ENCODE results near the gene XKR8. TPM values are rescaled to one million over a fixed set of nuclear protein-coding genes. Genes with fewer than 3 reads are reported as not detected.

XKR8 gene
- total RNA-seq, 1 experiment from 2014 or later = 17.2 TPM

GRCh38 chr1:27979859-27980201 lies 20.1 kb downstream of the XKR8 start:
- Mint-ChIP-seq H3K27ac (no peak overlapping the region), H3K4me1 (no peaks in the 10 kb centered on the region), H3K9me3 (no peaks in the 10 kb centered on the region), H3K4me3 (no peak overlapping the region), H3K27me3 (ENCODE audit: low read depth) (no peaks in the 10 kb centered on the region), H3K36me3 (ENCODE audit: insufficient read depth in 1 of 3, low read depth in 3 of 3) (peaks cover 0 to 10% (median 8%) of the 10 kb centered on the region in 3 experiments; a peak in 4 of 7 replicates)
- H3K23ac ChIP-seq (ENCODE audit: insufficient read length, low read depth, low read length) = no peak overlapping the region
- H3K9me3 ChIP-seq (ENCODE audit: control insufficient read depth, low read depth, low read length) = no peaks in the 10 kb centered on the region
- no peak overlapping the region for H2BK20ac ChIP-seq (ENCODE audit: low read depth, low read length, poor library complexity, severe bottlenecking)
- H4K91ac ChIP-seq (ENCODE audit: insufficient read length, low read depth, low read length) = no peak overlapping the region
- H2BK120ac ChIP-seq (ENCODE audit: low read depth, low read length, poor library complexity, severe bottlenecking) = no peak overlapping the region
- no peak overlapping the region for H3T11ph ChIP-seq (ENCODE audit: low read length)
- no peak overlapping the region for H2BK15ac ChIP-seq (ENCODE audit: low read depth, low read length)
- H3K9ac ChIP-seq (ENCODE audit: extremely low read depth, insufficient read length, low read length) = no peak overlapping the region
- H3K27ac ChIP-seq (ENCODE audit: insufficient read length, low read depth, low read length) = no peak overlapping the region
- H2AFZ ChIP-seq (ENCODE audit: low read length) = no peak overlapping the region
- no peak overlapping the region for H3K56ac ChIP-seq (ENCODE audit: insufficient read length, low read depth, low read length)
- WGBS (ENCODE audit: extremely low coverage, insufficient read length, low lambda C conversion rate) = no CpG with 5 or more reads among the region's 2 CpGs
- DNase-seq = no peak
- H3K14ac ChIP-seq (ENCODE audit: insufficient read depth, low read length) = no peak overlapping the region
- no peaks in the 10 kb centered on the region for H3K23me2 ChIP-seq (ENCODE audit: insufficient read length, low read depth, low read length, poor library complexity, severe bottlenecking)
- H2BK12ac ChIP-seq (ENCODE audit: insufficient read length, low read depth, low read length) = no peak overlapping the region
- no peaks in the 10 kb centered on the region for H3K79me2 ChIP-seq (ENCODE audit: insufficient read depth, low read length)
- H4K8ac ChIP-seq (replicated peaks; ENCODE audit: insufficient read length, low read depth, low read length) = no peak overlapping the region
- no peak for TF ChIP-seq CTCF (conservative IDR thresholded peaks at IDR 0.05)
- no peaks in the 10 kb centered on the region for H3K4me1 ChIP-seq (ENCODE audit: insufficient read depth, low read length)
- H2AK5ac ChIP-seq (ENCODE audit: insufficient read length, low read length) = no peak overlapping the region
- H4K5ac ChIP-seq (ENCODE audit: insufficient read length, low read depth, low read length) = no peak overlapping the region
- no peaks in the 10 kb centered on the region for H4K20me1 ChIP-seq (ENCODE audit: control insufficient read depth, insufficient read depth, insufficient read length)
- no peaks in the 10 kb centered on the region for H3K27me3 ChIP-seq (ENCODE audit: insufficient read depth, low read length)
- no peak overlapping the region for H3K4ac ChIP-seq (ENCODE audit: low read depth, low read length)
- no peak overlapping the region for H2BK5ac ChIP-seq (ENCODE audit: insufficient read length, low read length)
- no peaks in the 10 kb centered on the region for H3K79me1 ChIP-seq (ENCODE audit: insufficient read depth, low read depth, low read length, poor library complexity, severe bottlenecking)
- no peak overlapping the region for H3K4me2 ChIP-seq (ENCODE audit: insufficient read depth, insufficient read length, low read length)
- H3K18ac ChIP-seq (ENCODE audit: insufficient read length, low read depth, low read length) = no peak overlapping the region
